GM18858 (cell line): ENCODE measurements around the gene LRRC8D.

Experiments
- ATAC-seq: cut with Tn5 transposase; IDR thresholded peaks from one replicate; pipeline ENCODE4 v1.9.1; 2021; ENCODE audit not compliant: unreplicated experiment

LRRC8D gene

DNA sequence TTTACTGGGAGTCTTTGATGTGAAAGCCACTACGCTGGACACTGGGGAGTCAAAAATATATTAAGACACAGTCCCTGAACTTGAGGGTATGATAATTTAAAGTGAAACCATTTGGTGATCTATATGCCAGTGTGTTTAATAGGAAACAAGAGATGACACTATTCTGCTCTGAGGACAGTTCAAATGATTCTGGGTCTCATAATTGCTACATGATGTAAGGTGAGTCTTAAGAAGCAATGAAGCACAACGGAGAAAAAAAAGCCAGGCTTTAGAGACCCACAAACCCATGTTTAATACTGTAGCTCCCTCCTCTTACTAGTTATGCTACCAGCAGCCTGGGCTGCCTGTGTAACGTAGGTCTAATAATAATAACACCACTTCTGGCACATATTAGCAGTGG lies 14.2 kb upstream of the LRRC8D start:
- ATAC-seq, result no peak

DNA sequence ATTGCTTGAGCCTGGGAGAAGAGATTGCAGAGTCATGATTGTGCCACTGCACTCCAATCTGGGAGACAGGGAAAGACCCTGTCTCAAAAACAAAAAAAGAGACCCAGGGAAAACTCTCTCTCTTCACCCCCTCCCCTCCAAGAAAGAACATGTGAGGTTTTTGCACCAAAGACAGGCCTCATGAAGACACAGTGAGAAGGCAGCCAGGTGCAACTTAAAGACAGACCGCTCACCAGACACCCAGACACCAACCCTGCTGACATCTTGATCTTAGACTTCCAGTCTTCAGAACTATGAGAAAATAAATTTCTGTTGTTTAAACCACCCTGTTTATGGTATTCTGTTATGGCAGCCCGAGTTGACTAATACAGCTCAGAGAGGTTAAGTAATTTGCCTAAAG lies 13.3 kb upstream of the LRRC8D start:
- no peak for ATAC-seq

GRCh38 chr1:89807983-89808382 lies 12.8 kb upstream of the LRRC8D start:
- ATAC-seq, result no peak

DNA sequence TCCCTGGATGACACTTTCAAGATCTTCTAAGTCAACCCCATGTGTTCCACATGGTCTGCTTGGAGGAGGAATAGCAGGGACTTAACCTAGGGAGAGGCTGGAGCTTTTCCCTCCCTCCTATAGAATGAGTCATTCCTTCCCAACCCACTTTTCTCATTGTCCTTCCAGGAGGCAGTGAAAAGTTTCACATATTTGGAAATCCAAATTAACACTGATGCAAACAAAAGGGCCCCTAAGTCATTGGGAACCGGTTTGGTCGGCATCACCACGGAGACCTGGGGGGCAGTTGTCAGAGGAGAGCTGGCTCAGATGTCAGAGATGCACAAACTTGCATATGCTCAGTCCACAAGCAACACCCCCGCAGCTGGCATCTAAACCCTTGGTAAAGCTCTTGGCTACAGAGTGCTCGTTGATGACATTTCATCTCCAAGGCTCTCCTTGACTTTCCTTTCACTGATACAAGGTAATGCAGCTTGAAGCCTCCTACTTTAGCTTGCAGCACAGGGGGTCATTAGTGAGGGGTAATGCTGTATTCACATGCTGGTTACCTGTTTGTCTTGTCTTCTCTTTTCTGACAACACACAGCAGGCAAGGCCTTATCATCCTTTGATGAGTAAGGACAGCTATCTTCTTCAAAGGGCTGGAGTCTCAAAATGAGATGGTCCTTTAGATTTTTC lies 12.3 kb upstream of the LRRC8D start:
- ATAC-seq, result no peak

DNA sequence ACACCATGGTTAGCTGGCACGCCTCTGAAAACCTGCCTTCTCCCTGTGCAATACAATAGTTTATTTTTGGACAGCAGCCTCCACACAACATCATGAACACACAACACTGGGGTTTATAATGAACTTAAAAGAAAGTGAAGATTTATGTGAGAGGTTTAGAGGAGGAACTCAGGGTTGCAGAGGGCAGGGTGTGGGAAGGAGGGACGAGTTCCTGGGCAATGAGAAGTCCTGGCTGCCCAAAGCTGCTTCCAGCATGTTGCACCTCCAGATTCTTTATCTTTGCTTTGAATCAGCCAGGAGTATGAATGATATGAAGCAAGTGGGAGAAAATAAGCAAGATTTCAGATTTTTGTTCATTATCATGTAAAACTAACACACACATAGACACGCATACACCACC lies 11.3 kb upstream of the LRRC8D start:
- no peak for ATAC-seq

GRCh38 chr1:89810302-89810701 lies 10.5 kb upstream of the LRRC8D start:
- ATAC-seq, result no peak

DNA sequence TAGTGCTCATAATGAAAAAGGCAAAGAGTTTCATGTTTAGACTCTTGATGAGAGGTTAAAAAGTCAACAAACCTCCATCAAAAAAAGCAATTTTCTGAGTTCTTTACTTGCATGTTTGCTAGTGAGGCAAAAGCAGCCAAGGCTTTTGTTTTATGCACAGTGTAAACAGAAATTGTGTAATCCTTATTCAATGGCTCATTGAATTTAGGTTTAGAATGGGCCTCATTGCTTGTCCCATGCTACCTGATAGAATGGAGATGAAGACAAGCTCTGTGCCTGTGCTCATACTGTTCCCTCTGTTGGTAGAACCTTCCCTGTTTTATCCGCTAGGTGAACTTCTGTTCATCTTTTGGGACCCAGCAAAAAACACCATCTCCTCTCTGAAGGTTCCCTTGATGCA lies 10.0 kb upstream of the LRRC8D start:
- ATAC-seq, result no peak

- ATAC-seq, result no peak
Measured at GRCh38 chr1:89812992-89813391, 7.8 kb upstream of the LRRC8D start.

DNA sequence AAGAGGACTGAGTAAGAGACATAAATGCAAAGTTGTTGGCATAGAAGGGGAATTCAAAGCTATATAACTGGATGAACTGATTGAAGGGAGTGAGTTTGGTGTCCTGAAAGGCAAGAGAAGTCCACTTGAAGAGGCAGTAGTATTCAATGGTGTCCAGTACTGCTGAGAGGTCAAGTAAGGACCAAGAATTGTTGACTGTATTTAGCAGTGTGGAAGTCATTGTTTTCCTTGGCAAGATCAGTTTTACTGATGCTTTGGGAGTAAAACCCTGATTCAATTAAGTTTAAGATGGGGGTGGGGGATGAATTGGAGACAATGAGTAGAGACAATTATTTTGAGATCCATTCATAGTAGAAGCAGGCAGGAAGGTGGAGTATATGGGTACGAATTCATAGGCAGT lies 5.8 kb upstream of the LRRC8D start:
- ATAC-seq, result no peak

DNA sequence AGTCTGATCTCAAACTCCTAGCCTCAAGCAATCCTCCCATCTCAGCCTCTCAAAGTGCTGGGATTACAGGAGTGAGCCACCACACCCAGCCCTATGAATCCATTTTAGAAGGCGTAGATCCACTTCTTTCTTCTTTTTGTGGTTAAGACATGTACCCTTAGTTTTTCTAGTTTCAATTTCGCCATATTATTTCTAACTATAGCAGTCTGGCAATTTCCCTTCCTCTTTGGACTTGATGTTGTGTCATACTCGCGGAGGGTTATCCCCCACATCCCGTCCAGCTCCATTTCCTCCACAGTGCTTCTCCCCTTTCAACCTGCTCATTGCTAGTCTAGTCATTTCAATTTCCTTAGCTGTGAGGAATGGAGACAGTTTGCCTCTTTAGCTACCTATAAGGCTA lies 5.2 kb upstream of the LRRC8D start:
- ATAC-seq, result peak; percentile 65

- ATAC-seq, result no peak
Measured at GRCh38 chr1:89816366-89816765, 4.5 kb upstream of the LRRC8D start.

DNA sequence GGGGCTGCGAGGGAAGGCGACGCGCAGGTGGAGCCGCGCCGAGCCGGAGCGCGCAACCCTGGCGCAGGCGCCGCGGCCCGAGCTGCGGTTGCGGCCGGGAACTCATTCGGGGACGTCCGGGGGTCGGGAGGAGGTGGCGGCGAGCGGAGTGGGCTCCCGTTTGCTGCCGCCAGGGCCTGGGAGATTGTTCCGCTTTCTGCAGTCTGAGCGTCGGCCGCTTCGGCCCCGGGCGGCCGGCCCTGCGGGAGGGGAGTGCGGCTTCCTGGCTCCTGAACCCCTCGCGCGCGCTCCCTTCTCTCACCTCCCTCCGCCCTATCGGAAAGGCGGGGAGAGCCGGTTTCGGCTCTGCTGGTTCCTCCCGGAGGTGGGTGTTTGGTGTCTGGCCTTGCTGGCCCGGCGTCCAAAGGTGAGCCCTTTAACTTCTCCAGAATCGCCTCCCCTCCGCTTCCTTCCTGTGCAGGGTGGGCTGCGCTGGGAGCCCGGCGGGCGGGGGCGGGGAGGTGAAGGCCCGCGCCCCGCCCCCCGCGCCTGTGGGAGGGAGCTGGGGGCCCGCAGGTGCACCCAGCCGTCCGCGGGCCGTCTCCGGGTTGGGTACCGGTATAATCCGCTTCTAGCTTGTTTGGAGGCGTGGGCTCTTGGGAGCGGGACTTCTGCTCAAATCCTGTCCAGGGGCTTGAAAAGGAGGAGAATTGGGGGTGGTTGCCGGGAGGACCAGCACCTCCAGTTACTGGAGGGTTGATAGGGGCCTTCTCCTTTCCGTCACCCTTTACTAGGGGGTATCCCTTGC lies 683 bp downstream of the LRRC8D start:
- peak; percentile 37 for ATAC-seq

- no peak for ATAC-seq
Measured at GRCh38 chr1:89822109-89822962, 1.5 kb downstream of the LRRC8D start.

GRCh38 chr1:89822999-89823628 lies 2.3 kb downstream of the LRRC8D start:
- ATAC-seq, result no peak

DNA sequence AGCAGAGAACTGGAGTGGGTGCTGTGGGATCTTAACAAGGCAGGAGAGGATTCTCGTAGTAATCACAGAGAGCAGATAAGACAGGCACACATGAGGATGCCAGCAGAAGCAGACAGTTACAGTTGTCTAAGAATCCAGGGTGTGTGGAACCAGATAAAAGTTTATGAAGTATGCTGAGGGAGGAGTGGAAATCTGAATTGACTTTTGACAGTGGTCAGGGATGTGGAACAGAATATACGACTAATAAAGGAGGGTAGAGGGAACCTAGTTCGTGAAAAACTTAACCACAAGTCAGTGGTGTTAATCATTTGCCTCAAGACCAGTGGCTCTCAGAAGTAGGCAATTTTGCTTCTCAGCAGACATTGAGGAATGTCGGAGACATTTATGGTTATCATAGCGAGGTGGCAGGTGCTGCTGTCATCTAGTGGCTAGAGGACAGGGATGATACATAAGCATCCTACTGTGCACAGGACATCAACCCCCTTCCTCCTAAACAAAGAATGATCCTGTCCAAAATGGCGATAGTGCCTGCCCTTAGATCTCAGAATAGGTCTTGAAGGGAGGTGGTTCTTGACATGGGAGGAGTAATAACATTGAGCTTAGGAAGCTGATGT lies 3.0 kb downstream of the LRRC8D start:
- no peak for ATAC-seq

- ATAC-seq, result no peak
Measured at GRCh38 chr1:89826594-89826993, 5.8 kb downstream of the LRRC8D start.

GRCh38 chr1:89827330-89827729 lies 6.5 kb downstream of the LRRC8D start:
- ATAC-seq, result no peak

DNA sequence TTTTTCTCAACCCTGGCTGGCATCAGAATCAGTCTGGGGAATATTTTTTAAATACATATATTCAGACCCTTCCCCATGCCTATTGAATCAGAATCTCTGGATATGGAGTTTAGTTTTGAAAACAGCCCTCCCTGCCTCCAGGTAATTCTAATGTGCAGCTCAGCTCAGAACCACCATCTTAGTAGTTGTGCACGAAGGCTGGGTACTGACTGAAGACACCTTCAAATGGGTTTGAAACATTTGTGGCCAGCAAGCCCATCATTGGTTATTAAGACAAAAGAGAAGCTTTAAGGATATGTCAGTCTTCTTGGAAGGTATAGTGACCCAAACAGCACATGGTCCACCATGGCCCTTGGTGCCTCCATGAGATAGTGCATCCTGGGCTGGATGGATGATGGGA lies 7.1 kb downstream of the LRRC8D start:
- no peak for ATAC-seq

- no peak for ATAC-seq
Measured at GRCh38 chr1:89829186-89829585, 8.4 kb downstream of the LRRC8D start.

DNA sequence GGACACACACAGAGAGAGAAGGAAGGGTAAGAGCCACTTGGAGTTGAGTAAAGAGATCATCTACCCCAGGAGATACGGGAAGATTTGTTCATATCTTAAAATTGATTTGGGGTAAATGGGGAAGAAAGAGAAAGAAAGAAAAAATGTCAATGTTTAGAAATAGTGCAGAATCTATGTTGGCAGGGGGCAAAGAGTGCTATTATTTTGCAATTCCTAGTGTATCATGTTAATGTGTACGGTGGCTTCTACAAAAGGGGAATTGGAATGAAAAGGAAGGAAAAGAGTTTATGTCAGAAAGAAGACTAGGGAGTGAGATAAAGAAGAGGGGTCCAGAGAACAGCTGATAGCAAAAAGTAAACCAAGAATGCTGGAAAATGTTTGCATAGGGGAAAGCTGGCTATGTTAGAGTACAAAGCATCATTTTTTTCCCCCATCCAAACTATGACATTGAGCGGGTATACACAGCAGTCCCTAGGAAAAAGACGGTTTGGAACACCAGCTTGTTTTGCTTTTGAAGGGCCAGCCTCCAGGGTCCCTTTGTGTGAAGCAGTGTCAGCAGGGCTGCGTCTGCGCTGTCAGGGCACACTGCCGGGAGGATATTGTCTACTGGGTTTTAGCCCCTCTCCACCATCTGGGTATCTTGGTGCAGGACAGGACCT lies 10.8 kb downstream of the LRRC8D start:
- no peak for ATAC-seq
